ENCODE data around the gene CABP7.

The CABP7 gene

DNA sequence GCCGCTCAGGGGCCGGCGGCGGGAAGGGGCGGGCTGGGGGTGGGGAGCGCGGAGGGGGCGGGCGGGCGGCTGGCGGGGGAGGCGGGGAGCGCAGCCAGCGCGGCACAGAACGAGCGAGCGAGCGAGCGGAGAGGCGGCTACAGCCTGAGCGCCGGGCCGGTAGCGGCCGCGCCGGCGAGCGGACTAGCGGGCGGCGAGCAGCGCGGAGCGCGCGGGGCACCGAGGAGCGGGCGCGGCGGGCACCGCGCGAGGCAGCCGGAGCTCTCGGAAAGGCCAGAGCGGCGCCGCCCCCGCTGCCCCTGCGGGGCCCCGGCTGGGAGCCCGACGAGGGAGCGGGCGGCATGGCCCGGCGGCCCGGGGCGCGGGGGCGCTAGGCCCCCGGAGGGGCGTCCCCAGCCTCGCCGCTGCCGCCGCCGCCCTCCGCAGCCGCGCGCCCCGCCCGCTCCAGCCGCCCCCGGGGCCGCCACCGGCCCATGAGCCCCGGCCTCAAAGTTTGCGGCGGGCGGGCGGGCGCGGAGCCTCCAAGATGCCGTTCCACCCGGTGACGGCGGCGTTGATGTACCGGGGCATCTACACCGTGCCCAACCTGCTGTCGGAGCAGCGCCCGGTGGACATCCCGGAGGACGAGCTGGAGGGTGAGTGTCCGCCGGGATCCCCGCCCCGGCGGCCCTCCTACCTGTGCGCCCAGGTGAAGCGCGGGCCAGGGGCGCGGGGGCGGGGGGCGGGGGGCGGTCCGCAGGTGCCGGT is at the start of gene CABP7:
CABP7 (plus strand) TSS at position 105 of the 747 bp plus-strand sequence; CDS start at position 527, 422 bp downstream.
- peak in 1 of 51 donors; percentile 14 for DNase-seq

DNA sequence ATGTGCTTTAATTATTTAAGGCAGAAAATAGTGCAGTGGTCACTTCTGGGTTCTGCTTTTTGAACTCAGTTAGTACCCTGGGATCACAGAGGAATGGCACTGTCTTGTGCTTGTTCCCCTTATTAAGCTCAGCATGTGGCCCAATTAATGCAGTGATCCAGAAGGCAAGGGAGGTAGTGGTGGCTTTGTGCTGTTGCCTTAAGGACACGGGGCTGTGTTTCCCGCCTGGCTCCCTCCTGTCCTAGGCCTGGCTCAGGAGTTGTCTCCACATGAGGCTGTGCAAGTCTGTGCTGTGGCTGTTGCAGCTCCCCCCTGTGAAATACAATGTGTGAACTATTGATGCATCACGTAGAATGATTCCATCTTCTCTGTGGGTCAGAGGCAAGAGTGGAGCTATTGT is 49.2 kb upstream of the CABP7 start:
- no peak for DNase-seq

DNA sequence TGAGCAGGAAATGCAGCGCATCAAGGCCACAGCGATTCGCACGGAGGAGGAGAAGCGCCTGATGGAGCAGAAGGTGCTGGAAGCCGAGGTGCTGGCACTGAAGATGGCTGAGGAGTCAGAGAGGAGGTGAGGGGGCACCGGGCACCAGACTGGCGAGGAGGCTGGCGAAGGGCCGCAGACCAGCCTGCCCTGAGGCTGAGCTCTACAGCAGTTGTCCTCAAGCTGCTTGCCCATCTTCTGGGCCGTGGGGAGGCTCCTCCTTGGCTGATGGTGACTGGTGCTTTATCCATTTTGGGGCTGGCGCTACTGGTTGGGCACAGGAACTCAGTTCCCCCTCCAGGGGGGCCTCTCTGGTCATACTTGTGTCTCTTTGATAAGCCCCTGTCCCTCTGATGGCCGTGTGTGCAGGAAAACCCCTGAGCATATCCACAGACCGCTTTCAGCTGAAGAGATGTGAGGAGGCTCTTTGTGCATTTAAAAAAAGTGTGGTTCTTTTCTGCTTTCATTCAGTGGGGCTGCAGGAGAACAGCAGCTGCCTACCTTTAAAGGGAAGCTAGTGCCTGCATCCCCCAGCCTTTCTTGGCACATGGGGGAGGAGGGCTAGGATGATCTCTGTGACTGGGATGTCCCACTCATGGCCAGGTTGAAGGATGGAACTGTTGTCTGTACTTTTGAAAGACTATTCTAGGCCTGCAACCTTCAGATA is 46.3 kb upstream of the CABP7 start:
- no peak for DNase-seq

DNA sequence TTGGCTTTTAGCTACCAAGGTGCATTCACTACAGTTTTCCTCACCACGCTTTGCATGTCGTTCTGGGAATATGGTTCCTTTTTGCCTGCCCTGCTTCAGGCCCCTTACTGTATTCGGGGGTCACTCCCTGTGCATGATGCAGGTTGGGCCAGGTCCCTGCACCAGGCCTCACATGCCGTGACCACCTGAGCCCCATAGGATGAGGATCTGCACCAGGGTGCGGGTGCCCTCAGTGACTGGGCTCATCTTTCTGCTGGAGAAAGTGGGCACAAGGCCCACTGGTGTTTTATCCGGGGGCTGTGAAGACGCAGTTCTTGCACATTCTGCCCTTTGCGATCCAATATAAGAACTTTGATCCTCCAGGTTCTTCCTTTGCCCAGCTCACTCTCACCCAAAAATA is 45.7 kb upstream of the CABP7 start:
- DNase-seq: no peak

DNA sequence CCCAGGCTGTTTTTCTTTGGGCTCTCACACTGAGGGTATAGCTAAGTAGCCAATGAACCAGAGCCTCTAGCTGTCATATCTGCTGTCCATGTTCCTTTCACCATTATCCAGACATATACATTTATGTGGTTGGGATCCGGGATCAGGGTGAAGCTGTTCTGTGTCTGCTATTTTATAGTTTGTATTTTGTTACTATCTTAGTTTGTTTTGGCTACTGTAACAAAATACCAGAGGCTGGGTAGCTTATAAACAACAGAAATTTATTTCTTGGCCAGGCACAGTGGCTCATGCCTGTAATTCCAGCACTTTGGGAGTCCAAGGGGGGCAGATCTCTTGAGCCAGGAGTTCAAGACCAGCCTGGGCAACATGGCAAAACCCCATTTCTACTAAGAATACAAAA is 40.5 kb upstream of the CABP7 start:
- DNase-seq: no peak

DNA sequence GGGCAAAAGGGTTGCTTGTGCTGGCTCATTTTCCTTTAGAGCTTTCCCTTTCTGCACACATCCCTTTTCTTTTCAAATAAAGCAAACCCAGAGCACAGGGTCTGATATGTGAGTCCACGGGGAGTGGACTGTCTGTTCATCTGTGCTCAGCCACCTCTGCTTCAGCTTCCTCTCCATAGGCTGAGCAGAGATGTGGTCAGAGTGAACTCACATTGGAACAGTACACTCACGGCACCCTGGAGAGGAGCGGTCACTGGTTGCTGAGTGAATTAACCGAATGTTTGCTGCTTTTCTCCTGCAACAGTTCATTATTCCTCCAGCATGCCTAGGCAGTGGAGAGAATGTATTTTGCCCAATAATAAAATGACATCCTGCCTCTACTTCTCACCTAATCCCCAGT is 36.3 kb upstream of the CABP7 start:
- DNase-seq: no peak

DNA sequence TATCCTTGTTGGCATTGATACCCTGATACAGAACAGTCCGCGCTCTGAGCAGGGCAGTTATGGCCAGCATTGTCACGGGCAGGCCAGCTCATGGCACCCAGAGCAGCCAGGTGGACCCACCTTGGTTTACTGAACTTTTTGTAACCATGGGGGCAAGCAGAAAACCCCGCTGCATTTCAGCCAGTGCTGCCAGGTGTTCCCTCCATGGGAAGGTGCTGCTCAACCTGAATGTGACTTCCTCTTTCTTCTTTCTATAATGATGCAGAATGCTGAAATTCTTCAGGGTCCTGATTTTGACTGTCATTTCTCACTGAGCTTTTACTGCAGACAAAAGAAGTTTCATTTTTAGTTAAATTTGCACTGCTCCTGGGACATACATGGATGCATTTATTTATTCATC is 35.6 kb upstream of the CABP7 start:
- no peak for DNase-seq

DNA sequence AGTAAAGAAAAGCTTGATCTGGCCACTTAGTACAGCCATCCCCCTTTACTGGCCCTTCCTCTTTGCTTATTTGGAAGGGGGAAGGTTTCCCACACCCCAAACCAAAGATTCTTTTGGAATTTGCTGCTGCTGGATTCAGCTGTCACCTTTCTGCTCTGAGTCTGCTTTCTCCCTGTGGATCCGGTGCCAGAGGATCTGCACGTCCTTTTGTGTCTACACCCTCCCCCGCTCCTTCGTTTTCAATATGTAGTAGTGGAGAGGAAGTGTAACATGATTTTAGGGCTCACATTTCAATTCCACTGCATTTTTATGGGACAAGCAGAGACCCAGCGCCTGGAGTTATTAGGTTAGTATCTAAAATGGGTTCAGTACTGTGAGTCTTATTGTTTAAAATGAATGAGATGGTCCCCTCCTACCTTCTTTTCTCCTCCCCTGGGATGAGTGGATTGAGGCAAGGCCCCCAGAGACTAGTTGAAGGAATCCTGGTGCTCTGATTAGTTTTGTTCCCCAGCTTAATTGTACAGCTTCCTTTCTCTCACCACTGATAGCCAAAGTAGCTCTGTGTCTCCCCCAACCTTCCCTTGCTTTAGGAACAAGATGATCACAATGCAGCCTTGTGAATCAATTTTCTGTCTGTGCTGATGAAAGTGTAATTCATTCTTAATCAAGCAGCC is 30.5 kb upstream of the CABP7 start:
- DNase-seq: no peak

DNA sequence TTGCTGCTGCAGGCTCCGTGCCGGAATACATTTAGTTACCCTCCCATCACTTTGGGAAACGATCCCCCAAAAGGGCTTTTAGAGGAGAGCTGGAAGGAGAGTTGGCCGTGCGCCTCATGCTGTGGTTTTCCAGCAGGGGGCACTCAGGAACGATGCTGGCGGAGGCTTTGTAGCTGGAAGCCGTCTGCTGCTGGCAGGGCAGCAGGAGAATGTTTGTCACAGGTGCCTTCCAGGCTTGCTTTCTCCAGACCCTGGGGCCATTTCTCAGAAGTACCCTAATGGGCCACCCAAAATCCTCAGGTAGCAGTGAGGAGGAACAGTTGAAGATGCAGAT is 30.0 kb upstream of the CABP7 start:
- peak in 44 of 51 donors; percentile 16 to 83 (median 56) for DNase-seq

DNA sequence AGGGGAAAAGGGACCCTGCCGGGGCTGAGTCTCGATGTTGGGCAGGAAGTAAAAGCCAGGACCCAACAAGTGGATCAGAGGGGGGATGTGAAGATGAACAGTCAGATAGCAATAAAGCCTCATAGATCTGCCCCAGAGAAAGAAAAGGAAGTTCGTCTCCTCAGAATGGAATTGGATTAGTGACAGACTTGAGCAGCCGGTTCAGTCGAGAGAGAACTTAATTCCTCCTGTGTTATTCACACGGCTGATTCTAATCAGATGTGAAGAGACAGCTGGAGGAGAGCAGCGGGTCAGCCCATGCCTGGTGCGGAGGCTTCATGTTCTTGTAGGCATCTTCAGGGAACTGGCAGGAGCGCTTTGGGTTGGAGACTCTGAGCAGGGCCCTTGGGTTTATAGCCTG is 29.3 kb upstream of the CABP7 start:
- no peak for DNase-seq

DNA sequence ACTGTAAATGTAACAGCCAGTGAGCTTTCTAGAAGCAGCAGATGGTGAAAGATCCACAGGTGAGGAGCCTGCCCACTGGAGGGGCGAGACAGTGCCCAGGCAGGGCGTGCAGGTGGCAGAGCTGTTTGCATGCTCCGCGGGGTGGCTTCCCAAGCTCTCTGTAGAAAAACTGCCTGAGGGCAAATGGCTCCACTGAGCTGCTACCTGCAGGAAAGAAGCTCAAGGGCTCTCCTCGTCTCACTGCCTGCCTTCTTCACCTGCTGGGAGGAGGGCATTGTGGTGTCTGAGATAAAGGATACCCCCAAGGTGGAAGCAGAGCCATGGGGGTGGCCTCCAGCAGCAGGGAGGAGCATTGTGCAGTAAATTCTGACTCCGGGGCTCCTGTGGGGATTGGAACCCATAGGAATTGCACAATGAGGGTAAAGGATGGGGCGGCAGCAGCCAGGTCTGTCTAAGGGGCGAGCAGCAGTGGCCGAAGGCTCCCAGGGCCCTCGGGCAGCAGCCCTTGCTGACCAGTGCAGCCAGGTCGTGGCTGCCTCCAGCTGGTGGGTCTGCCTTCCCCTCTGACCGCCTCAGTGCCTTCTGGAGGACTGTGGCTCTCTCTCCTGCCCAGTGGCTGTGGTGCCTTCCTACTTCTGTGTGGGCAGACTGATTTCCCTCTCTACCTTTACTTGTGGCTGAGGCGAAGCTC is 28.0 kb upstream of the CABP7 start:
- no peak for DNase-seq

DNA sequence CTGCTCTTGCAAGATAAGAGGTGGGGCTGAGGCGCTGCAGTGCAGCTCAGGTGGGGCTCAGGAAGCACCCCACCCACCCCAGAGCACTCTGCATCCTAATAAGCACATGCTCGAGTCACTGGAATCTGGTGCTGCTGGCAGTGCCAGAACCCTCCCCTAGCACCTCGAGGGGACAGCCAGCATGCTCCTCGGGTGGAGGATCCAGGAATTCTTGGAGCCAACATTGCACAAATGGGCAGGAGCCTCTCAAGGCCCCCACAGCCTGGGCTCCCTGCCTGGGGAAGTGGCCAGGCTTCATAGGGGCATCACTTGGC is 27.5 kb upstream of the CABP7 start:
- DNase-seq: no peak

DNA sequence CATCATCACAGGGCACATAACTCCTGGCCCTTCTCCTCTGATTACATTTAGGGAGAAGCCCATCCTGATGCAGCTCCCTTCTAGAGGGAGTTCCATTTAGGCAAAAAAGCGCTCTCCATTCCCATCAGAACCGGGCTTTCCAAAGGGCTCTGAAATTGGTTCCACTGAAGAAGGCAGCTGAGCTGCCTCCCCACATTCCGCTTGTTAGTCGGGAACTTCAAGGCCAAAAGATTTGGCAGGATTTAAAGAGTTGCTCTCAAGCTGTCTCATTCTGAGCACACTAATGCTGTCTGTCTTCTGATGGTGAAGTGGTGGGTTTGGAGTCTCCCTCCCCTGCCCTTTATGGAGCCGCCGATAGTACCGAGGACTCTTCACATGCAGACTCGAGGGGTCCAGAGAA is 26.6 kb upstream of the CABP7 start:
- DNase-seq: no peak

DNA sequence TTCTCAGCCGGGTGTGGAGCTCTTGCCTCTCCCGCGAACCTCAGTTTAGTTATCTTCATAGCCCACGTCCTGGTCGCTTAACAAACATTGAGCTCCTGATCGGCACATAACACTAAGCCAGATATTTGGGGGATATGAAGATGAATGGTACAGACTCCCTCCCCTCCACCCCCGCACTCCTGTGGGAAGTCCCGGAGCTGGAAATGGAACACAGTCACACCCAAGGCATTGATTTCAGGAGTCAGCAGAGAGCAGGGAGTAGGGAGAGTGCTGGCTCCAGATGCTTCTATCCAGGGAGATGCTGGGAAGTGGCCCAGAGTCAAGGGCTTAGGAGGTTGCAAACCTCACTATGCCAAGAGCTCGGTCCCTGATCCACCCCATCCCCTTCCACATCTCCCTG is 26.1 kb upstream of the CABP7 start:
- DNase-seq: no peak

DNA sequence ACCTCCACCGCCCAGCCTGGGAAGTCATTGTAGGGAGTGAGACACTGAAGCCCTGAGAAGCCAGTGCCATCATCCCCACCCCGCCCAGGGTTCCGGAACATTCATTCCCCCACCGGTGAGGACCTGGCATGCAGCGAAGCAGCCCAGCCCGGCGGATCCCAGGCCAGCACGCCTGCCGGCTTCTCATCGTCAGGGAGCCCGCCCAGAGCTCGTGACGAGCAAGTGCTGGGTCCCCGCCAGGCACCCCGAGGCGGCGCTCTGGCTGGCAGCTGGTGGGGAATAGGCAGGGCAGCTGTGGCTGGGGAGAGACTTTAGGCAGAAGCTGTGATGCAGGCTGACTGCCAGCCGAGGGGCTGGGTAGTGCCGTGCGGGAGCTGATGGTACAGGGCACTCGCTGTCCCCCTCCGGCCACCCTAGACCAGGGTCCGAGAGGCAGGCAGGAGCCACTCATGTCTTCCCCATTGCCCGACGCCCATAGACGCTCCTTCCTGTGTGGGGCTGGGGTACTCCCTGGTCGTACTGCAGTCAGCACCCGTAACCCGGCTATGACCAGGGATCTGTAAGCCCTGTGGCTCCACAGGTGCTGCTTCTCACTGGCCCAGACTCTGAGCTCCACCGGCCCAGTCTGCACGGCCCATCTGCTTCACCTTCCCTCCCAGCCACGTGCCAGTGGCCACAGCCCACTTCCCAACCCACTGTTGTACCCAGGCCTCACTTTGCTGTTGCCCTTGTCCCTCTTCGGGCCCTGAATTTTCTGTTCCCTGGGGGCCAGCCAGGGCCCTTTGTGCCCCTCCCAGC is 24.5 kb upstream of the CABP7 start:
- DNase-seq: peak in 37 of 51 donors; percentile 9 to 73 (median 41)

DNA sequence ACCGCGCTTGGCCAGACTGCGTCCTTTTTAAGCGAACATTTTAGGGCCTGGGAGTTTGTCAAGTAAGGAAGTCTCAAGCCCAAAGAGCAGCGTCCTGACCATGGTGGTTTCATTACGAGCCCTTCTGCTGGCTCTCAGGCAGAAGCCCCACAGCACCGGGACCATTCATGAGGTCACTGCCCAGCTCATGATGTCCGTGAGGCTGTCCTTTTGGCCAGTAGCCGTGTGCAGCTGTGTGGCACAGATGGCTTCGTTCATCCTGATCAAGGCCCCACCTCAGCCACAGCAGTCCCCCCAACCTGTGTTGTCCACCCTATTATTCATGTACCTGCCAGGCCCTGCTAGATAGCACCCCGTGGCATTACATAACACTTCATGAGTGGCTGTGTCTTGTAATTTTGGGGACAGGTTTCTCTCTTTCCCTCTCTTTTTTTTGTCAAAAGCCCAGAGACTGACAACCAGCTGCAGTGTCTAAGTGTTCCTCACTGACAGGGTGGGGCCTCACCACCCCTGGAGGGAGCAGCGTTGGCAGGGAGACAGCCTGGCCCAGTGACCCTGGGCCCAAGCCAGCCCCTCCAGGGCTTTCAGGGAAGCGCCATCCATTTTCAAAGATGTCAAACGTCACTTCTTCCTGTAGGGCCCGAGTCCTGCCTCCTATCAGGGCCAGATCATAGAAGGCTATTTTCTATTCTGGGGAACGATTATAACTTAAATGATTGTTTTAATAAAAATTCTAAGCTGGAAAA is 21.8 kb upstream of the CABP7 start:
- peak in 1 of 51 donors; percentile 15 for DNase-seq

DNA sequence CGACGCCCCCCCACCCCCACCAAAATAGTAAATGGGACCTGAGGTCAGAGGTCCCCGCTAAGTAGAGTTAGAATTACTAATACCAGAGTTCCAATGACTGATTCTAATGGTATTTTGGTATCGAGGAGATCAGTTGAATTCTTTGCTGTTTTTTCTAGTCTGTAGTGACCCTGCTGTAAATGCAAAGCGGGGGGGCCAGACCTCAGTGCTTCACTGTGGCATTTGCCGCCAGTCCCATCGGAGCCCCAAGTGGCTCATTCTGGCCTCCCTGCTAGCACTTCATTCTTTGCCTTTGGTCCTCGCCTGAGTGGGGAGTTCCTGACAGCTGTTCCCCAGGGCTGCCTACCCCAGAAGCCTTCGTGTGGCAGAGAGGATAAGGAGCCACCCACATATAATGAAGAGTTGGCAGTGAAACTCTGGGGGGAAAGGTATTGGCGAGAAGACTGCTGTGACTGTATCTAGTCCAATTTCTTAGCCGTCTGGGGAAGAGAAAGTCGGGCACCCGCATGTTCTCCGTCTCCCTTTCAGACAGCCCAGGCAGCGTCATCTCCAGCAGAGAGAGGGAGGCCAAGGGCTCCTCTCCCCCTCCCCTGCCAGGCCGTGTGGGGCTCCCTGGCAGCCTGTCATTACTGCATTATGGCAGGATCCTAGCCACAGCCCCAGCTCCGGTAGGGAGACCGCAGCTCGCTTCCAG is 19.4 kb upstream of the CABP7 start:
- DNase-seq: peak in 3 of 51 donors; percentile 17 to 42 (median 23)

DNA sequence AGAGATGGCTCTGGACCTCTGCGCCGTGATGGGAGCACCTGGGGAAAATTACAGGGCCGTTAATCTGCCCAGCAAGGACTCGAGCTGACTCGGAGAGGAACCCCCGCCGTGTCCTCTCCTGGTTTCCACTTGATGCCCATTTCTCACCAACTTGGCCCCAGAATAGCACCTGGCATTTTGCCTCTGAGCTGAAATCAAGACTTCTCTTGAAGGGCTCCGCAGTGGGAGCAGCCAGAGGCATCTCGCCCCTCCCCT is 19.0 kb upstream of the CABP7 start:
- DNase-seq: no peak

DNA sequence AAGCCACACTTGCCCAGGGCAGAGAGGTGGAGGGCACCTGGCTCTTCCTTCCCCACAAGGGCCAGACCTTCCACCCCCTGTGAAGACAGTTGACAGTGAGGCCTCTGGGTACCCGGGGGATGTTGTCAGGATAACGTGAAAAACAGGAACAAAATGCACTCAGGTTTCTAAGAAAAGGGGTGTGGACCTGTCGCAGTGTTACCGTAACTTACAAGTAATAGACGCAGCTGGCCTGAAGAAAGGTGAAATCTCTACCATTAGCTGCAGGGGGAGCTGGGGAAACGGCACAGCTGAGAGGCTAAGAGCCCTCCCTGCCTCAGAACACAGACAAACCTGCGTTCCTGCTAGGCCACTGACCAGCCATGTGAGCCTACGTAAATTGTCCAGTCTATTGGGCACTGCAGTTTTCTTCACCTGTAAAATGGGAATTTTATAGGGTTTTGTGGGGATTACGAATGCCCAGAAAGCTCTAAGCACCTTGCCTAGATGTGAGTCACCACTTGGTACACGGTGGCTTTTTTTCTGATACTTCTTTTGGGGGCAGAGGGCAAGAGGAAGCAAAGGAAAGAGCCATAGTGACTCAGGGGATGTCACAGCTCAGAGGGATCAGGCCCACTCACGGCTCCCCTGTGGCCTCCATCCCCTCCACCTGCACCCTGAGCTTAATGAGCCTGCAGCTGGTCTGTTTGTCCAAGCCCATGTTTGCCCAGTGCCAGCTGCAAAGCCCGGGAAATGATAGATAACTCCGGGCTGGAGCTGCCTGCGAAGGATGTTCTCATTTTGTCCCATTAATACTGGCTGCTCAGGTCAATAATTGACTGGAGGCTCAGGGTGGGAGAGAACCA is 18.4 kb upstream of the CABP7 start:
- DNase-seq: no peak

All from hypothalamus (tissue), 51 donors.